ENCODE data around the gene ATG2B.

ATG2B gene

DNA sequence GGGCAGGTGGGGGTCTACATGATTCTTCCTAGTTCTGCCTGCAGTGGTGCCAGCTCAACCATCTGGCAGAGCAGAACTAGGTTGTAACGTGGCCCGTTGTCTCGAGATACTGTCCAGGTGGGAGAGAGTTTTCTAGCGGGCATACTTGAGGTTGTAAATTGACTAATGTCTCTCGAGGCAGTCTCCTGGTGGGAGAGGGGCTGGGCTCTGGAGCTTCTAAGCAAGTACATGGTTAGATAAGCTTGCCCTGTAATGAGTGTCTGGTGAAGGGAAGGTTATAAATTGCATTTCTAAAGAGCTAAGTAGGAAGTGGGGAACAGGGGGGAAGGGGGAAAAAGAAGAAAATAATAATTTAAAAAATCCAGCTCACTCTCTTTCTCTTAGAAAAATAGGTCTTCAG, 89.0 kb downstream of the ATG2B start:
- in situ Hi-C loops (cut with HindIII; ENCODE audit: low sequenced_read_pairs) = loop anchor here (5.0 kb wide), 1 partner anchor 172 kb away; no protein-coding TSS in a partner anchor

DNA sequence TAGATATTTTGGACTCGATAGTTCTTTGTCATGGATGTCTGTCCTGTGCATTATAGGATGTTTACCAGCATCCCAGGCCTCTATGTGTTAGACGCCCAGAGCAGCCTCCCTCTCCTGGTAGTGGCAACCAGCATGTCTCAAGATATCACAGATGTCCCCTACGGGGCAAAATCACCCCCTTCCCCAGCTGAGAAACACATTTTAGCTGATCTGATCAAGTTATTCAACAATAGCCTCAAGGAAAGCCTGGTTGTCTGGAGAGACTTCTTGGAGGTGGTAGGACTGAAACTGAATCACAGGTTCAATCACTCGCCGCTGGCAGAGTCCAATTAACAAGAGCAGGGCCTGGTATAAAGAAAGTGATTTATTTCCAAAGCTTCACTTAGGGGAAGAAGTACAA, 89.5 kb downstream of the ATG2B start:
- in situ Hi-C loops (cut with HindIII; ENCODE audit: low sequenced_read_pairs) = loop anchor here (5.0 kb wide), 1 partner anchor 171 kb away; no protein-coding TSS in a partner anchor

DNA sequence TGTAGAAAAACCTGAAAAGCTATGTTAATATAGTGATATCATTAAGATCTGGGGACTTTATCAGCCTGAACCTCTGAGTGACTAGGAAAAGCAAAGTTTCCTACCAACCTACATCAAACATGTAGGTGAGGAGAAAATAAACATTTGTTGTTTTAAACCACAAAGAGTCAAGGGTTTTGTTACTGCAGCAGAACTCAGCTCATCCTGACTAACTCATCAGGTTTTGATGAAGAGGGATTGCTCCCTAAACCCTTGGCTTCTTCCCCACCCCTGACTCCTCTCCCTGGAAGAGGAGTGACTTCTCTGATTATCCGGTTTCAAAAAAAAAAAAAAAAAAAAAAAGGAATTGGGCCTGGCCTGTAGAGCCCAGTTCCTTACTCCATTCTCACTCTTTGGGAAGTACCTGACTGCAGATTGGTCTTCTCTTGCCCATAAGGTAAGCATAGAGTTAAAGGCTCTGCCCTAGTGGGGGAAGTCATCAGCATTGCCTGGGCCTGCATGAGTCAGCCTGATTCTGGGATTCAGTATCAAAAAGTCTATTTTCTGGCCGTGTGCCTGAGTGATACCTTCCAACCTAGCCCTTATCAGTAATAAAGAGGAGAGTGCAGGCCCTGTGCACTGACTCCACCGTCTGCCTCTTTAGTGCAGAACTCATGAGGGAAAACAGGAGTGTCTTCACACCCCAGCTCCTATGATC, 90.2 kb downstream of the ATG2B start:
- in situ Hi-C loops (cut with HindIII; ENCODE audit: low sequenced_read_pairs) = loop anchor here (5.0 kb wide), 1 partner anchor 171 kb away; no protein-coding TSS in a partner anchor

DNA sequence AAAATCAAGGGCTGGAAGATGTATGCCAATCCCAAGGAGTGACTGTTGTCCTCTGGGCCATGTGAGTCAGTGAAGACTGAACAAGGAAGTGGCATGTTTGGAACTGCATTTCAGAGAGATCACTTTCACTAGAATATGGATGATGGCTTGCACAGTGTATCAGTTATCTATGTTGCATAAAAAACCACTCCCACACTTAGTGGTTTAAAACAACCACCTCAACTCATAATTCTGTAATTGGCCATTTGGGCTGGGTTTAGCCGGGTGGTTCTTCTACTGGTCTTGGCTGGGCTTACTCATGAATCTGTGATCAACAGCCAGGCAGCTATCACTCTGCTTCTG, 91.7 kb downstream of the ATG2B start:
- in situ Hi-C loops (cut with HindIII; ENCODE audit: low sequenced_read_pairs) = loop anchor here (5.0 kb wide), 1 partner anchor 169 kb away; no protein-coding TSS in a partner anchor

DNA sequence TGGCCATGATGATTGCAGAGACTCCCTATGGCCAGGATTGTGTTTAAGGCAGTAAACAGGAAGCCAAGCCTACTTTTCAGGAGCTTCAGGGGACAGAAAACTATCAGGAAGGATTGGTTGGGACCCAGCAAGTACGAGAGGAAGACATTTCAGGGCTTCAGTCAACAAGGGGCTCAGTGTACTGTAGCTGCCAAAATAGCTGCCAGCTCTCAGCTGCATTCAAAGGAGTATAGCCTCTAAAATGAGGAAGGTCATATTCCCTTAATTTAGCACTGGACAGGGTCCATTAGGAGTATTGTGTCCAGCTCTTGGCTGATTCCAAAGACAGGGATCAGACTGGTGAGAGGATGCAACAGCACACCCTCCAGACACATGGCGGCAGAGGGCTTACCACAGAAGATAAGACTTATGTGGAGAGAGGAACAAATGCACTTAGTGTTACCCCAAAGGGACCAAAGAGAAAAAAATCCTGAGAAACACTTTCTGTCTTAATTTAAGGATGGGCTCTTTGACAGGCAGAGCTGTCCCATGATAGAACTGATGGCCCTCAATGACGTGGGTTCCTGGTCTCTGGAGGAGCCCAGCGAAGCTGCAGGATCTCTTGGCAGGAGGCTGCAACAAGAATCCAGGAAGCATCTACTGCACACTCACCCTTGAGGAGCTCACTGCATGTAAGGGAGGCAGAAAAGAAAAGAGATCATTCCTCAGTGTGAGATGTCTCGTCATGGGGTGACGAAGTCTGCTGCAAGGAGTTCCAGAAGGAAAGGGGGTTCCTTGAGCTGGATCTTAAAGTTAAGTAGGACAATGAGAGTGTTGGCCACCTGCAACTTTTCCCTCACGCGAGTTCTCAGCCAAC, 92.3 kb downstream of the ATG2B start:
- in situ Hi-C loops (cut with HindIII; ENCODE audit: low sequenced_read_pairs) = loop anchor here (5.0 kb wide), 1 partner anchor 168 kb away; no protein-coding TSS in a partner anchor

DNA sequence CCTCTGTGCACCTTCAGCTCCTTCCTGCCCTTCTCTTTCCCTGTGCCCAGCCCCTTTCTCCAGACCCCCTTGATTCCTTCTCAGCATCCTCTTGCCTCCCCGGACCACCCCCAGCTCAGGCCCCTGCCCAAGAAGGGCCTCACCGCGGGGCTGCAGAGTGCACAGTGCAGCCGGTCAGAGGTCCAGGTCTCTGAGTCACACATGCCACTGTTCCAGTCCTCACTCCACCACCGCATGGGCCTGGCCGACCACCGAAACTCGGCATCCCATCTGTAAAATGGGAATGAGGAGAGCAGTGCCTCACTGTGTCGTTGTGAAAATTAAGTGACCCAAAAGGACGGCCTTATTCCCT, 93.8 kb downstream of the ATG2B start:
- in situ Hi-C loops (cut with HindIII; ENCODE audit: low sequenced_read_pairs) = no loop called here

DNA sequence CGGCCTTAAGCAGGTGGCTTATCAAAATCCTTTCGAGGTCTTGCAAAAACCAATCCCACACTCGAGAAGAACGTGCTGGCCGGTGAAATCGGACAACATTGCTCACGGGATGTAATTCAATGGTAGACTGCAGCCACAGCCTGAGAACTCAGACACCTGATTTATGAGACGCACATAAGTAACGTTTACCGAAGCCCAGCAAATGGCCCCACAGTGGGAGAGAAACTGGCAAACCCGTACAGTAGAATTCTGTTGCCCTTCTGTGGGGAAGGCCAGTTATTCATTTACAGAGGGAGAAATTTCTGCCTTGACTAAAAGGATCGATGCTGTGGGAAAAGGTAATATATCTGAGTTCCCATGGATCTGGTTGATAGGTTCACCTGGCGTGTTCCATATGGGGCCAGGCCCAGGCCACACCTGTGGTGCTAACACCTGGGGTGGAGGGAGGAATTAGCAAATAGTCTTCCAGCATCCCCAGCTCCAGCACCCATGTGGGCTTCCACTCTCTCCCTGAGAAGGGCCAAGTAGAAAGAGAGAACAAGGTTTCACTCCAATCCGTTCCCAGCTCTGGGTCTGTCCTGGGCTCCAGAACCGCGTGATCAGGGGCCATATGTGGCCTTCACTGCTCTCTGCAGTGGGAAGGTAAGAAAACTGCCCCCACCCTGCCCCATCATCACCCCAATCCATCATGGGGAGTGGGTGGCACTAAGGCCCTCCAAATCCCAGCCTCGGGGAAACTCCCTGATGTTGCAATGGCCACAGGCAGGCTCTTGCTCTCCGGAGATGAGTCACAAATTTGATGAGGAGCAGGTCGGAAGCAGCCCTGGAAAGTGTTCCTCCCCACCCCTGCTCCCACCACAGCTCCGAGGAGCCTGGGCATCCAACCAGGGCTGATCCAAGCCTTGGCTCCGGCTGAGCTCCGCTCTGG, 94.4 kb downstream of the ATG2B start:
- in situ Hi-C loops (cut with HindIII; ENCODE audit: low sequenced_read_pairs) = no loop called here

DNA sequence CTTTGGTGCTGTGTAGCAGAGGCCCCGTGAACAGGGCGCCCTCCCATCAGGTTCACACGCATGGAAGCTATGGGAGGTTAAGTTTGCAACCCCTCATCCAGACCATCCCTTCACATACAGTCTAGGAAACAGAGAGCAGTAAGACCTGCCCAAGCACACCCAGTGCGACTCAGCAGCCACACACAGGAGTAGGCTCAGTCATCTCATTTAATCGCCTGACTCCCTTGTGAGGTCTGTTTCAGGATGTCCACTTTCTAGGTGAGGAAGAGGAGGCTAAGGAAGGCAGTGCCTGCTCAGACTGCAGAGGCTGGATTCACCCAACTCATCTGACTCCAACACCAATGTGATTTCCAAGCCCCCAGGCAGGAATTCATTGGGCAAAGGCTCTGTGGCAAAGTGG, 95.2 kb downstream of the ATG2B start:
- in situ Hi-C loops (cut with HindIII; ENCODE audit: low sequenced_read_pairs) = no loop called here

DNA sequence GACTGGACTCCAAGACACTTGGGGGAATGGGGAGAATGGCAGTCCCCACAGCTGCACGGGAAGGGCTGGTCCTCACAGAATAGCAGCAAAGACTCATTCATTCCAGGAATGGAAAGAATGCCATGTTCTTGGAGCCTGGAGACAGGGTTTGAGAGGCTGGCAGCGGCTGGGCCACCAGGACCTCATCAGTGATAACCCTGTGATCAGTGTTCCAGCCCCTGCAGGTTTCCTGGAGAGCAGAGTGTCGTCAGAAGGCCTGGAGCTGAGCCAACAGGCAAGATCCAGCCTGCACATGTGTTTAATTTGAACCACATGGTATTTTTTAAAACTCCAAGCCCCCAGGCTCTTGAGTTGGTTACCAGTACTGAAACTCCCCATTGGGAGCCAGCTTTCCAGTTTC, 95.8 kb downstream of the ATG2B start:
- in situ Hi-C loops (cut with HindIII; ENCODE audit: low sequenced_read_pairs) = no loop called here

DNA sequence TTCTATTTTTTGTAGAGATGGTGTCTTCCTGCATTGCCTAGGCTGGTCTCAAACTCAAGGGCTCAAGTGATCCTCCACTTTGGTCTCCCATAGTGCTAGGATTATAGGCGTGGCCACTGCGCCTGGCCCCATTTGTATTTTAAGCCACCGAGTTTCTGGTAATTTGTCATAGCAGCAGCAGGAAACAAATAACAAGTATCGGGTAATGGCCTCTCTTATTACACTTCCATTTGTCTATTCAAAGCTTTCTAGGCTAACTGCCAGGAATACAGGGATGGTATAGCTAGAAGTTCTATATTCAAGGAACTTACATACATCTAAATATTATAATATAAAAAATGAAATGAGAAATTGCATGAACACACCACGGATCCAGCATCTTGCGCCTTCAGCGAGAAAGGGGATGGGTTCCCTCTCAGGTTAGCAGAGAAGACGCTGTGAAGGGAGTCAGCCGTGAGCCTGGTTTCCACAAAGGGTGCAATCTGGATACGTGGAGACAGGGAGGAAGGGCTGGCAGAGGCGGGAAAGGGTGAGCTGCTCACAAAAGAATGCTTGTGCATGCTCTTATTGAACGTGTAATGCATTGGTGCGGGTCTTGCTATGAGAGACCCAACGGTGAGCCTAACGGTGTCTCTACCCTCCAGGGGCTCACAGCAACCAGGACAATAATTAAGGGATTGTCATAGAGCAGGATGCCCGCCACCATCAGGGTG, 97.6 kb downstream of the ATG2B start:
- in situ Hi-C loops (cut with HindIII; ENCODE audit: low sequenced_read_pairs) = no loop called here

DNA sequence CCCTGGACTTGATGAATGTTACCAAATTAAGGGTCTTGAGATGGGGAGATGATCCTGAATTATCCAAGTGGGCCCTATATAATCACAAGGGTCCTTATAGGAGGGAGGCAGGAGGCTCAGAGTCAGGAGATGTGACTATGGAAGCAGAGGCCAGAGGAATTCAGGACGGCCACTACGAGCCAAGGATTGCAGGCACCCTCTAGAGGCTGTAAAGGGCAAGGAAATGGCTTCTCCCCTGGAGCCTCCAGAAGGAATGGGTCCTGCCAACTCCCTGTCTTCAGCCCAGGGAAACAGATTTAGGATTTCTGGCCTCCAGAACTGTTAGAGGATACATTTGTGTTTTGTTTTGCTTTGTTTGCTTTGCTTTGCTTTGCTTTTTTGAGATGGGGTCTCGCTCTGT, 98.3 kb downstream of the ATG2B start:
- in situ Hi-C loops (cut with HindIII; ENCODE audit: low sequenced_read_pairs) = no loop called here

DNA sequence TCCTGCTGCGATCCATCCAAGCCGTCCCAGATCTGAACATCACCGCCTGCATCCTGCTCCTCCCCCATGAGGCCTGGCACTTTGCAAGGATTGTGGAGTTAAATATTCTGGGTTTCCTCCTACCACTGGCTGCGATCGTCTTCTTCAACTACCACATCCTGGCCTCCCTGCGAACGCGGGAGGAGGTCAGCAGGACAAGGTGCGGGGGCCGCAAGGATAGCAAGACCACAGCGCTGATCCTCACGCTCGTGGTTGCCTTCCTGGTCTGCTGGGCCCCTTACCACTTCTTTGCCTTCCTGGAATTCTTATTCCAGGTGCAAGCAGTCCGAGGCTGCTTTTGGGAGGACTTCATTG, 99.0 kb downstream of the ATG2B start:
- in situ Hi-C loops (cut with HindIII; ENCODE audit: low sequenced_read_pairs) = no loop called here

DNA sequence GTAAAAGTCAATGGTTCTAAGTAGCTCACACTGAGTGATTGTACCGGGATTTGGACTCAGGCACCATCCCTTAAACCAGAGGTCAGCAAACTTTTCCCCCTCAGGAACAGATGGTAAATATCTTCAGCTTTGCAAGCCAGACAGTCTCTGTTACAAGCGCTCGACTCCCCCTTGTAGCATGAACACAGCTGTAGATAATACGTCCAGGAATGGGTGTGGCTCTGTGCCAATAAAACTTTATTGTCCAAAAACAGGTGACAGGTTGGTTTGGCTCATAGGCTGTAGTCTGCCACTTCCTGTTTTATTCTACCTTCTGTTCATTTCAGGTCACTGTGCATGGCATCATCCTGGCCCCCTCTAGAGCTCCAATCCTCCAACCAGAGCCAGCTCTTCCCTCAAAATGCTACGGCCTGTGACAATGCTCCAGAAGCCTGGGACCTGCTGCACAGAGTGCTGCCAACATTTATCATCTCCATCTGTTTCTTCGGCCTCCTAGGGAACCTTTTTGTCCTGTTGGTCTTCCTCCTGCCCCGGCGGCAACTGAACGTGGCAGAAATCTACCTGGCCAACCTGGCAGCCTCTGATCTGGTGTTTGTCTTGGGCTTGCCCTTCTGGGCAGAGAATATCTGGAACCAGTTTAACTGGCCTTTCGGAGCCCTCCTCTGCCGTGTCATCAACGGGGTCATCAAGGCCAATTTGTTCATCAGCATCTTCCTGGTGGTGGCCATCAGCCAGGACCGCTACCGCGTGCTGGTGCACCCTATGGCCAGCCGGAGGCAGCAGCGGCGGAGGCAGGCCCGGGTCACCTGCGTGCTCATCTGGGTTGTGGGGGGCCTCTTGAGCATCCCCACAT, 99.6 kb downstream of the ATG2B start:
- in situ Hi-C loops (cut with HindIII; ENCODE audit: low sequenced_read_pairs) = no loop called here

DNA sequence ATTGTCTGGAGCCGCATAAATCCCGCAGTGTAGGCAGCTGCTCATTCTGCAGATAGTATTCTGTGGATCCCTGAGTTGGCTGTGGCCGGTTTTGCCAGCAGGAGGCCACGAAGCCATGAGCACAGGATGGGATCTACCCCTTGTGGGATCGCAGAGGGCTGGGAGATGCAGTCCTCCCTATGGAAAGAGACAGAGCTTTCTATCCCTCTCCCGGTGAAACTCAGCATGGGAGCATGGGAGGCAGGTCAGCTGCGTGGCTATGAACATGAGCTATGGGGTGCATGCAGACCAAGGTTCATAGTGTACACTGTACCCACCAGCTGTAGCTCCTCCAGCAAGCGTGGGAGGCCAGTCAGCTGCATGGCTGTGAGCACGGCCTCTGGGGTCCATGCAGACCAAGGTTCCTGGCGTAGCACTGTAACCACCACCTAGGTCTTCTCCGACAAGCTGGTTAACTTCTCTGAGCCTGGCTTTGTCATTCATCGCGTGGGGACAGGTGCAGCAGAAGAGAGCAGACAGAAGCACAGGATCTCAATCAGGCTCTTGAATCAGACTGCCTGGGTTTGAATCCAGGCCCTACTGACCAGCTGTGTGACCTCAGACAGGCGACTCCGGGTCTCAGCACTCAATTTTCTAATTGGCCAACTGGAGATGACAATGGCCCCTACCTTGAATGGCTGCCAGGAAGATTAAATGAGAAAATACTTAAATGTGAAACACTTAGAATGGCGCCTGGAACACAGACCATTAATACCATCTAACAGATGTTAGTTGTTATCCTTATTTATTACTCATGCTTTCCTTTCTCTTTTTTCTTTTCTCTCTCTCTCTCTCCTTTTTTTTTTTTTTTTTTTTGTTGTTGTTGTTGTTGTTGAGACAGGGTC, 101.1 kb downstream of the ATG2B start:
- in situ Hi-C loops (cut with HindIII; ENCODE audit: low sequenced_read_pairs) = no loop called here

DNA sequence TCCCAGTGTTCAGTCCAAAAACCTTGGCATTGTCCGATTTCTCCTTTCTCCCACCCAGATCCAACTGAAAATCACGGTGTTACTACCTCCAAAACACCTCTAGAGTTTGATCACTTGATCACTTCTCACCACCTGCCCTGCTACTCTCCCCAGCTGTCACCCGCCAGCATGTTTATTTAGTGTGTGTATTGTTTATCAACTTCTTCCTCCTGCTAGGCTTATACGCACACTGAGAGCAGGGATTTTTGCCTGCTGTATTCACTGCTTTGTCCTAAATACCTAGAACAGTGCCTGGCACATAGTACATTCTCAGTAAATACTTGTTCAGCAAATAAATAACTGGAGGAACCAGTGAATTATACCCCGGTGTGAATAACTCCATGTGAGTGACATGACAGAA, 102.1 kb downstream of the ATG2B start:
- in situ Hi-C loops (cut with HindIII; ENCODE audit: low sequenced_read_pairs) = no loop called here

DNA sequence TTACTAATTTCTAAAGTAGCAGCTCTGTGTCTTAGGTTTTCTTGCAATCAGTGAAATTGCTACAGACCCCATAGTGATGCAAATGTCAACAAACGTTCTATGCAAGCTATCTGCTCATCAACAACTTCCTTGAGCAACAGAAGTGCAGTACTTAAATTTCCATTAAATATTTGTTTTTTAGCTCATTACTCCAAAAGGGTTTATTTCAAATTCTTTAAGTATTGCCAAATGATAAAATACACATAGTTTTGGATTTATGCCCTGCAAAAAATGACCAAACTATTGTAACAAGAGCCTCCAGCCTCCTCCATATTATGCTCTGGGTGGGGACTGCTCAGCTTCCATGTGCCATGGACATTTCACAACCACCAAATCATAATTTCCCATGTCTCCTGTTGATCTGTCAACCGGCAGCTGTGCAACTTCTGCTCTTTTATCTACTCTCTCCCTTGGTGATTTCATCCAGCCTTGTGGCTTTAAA, 102.8 kb downstream of the ATG2B start:
- in situ Hi-C loops (cut with HindIII; ENCODE audit: low sequenced_read_pairs) = no loop called here

DNA sequence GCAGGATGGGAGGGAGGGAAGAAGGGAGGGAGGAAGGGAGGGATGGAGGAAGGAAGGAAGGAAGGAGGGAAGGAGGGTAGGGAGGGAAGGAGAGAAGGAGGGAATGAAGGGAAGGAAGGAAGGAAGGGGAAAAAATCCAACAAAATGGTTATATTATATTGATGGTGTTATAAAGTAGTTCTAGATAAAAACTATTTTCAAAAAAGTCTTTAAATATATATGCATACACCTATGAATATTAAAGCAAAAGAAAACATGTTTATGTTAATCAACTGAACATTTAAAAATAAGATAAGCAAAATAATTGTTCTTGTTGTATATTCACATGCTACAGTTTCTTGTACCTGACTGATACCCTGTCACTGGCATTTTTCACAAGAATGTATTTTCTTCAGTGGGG, 105.2 kb downstream of the ATG2B start:
- in situ Hi-C loops (cut with HindIII; ENCODE audit: low sequenced_read_pairs) = no loop called here

DNA sequence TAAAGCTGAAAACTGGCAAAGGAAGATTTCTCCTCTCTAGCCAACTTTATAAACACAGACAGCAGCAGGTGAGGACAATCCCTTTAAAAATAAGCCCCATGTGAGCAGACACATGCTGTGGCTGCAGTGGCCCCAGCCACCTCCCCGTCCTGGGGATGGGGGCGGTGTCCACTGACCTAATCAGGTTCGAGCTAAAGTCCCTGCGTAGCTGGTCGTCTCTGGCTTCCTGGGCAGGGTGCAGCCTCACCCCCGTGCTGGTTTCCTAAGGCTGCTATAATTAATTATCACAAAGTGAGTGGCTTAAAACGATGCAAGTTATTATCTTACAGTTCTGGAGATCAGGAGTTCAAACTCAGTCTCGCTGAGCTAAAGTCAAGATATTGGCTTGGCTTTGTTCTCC, 106.1 kb downstream of the ATG2B start:
- in situ Hi-C loops (cut with HindIII; ENCODE audit: low sequenced_read_pairs) = no loop called here

DNA sequence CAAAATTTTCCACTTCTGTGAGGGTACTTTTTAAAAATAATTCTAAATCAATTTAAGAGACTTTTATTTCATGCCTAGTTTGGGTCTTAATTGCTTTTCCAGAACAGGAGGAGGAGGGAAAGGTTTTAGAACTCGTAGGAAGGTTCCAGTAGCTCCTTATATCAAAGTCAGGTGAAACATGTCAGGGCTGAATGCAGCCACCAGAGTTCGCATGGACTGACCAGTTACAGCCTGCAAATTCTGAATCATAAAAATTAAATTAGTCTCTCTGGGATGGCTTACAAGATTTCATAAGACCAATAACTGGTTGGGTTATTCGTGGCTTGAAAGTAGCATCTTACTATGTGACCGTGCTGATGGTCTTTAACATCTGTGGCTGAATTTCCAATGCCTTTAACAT, 106.7 kb downstream of the ATG2B start:
- in situ Hi-C loops (cut with HindIII; ENCODE audit: low sequenced_read_pairs) = no loop called here

Data from DLD1 (cell line).